Progenitor cell of endocrine pancreas (in vitro differentiated cells): ENCODE measurements around the gene CRYBA2. TPM values are rescaled to one million over a fixed set of nuclear protein-coding genes. Genes with fewer than 3 reads are reported as not detected.
A peak's percentile ranks its signal among the peaks of the same experiment; 100 is the strongest.

Source experiments
- DNase-seq: peaks from one replicate; pipeline ENCODE4 v3.0.0; 2021; ENCODE audit warnings: low spot score; ENCODE audit not compliant: unreplicated experiment
- H3K27ac Mint-ChIP-seq: 2 replicates; pipeline ENCODE4 v1.8.0; 2021; ENCODE audit warnings: mild to moderate bottlenecking, moderate library complexity, mixed read lengths
- H3K27me3 Mint-ChIP-seq: 2 replicates; pipeline ENCODE4 v1.8.0; 2021; ENCODE audit warnings: mixed read lengths
- H3K36me3 Mint-ChIP-seq: 2 replicates; pipeline ENCODE4 v1.8.0; 2022; ENCODE audit warnings: mixed read lengths; ENCODE audit not compliant: insufficient read depth
- H3K4me1 Mint-ChIP-seq: 2 replicates; pipeline ENCODE4 v1.8.0; 2021; ENCODE audit warnings: low read depth, mixed read lengths
- H3K4me3 Mint-ChIP-seq: 2 replicates; pipeline ENCODE4 v1.8.0; 2021; ENCODE audit warnings: low read depth, mild to moderate bottlenecking, moderate library complexity, mixed read lengths
- H3K9me3 Mint-ChIP-seq: 2 replicates; pipeline ENCODE4 v1.8.0; 2021; ENCODE audit warnings: low read depth, mixed read lengths
- total RNA-seq: library from RNA; stranded (reverse); gene quantifications from 2 replicates; pipeline ENCODE4 v1.2.1, GENCODE V29; 2021
- TF ChIP-seq, protein P1 (sequence below): fragments of 200-600 bp; sonication (generic); IDR thresholded peaks from one replicate; pipeline ENCODE4 v1.5.0; 2021; ENCODE audit warnings: antibody characterized with exemption, mild to moderate bottlenecking; ENCODE audit not compliant: unreplicated experiment

The CRYBA2 gene
- total RNA-seq, 1 donor from 2014 or later: 30.1 TPM

DNA sequence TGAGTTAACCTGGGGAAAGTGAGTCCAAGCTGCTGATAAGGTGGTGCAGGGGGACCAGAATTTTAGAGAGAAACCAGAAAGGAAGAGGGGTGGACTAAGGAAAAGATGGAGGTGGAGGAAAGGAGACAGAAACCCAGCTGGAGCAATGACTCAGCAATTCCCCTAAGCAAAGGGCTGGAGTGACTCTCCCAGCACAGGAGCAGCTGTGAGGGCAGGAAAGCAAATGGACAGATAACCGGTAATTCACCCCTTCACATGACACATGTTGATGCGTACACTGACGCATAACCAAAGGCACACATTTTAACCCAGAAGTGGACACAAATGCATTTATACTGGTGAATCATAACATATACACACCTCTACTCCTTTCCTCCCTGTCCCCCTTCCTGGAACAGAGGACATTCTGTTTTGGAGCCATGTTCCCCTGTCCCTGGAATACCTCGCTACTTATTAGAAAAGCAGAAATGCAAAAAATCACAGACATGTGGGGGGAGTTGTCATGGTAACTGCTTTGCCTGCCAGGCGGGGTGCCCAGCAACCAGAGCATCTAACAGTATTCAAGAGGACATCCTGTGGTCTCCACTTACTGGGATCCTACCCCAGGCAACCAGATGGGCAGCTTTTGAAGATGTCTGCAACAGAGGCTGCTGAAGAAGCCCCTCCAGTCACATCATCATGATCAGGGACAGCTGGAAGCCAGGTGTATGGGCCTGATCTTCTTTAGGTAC, 29.0 kb downstream of the CRYBA2 start:
- TF ChIP-seq, protein P1, sequence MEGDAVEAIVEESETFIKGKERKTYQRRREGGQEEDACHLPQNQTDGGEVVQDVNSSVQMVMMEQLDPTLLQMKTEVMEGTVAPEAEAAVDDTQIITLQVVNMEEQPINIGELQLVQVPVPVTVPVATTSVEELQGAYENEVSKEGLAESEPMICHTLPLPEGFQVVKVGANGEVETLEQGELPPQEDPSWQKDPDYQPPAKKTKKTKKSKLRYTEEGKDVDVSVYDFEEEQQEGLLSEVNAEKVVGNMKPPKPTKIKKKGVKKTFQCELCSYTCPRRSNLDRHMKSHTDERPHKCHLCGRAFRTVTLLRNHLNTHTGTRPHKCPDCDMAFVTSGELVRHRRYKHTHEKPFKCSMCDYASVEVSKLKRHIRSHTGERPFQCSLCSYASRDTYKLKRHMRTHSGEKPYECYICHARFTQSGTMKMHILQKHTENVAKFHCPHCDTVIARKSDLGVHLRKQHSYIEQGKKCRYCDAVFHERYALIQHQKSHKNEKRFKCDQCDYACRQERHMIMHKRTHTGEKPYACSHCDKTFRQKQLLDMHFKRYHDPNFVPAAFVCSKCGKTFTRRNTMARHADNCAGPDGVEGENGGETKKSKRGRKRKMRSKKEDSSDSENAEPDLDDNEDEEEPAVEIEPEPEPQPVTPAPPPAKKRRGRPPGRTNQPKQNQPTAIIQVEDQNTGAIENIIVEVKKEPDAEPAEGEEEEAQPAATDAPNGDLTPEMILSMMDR: no peak
- Mint-ChIP-seq H3K27me3 (peaks cover 55% of the 10 kb centered on the region), H3K27ac (peak overlapping the region; percentile 90), H3K9me3 (no peaks in the 10 kb centered on the region), H3K4me3 (peak overlapping the region; percentile 17), H3K36me3 (no peaks in the 10 kb centered on the region), H3K4me1 (peaks cover 17% of the 10 kb centered on the region)
- DNase-seq: no peak

DNA sequence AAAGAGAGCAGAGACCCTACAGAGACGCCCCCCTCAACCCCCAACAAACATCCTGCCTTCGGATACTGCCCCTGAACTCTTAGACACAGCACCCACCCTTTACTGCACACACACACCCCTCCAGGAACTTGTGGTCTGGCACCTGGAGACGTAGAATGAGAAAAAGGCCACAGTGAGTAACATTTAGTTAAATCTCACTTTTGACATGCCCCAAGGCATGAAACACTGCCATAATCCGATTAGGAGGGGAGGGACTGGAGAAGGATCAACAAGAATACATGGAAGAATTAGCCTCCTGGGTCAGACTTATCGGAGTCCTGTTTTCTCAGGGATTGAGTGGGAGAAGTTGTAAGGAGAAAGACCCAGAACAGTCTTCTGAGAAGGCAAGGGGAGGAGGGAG, 29.6 kb downstream of the CRYBA2 start:
- H3K27me3 Mint-ChIP-seq: peaks cover 57% of the 10 kb centered on the region

DNA sequence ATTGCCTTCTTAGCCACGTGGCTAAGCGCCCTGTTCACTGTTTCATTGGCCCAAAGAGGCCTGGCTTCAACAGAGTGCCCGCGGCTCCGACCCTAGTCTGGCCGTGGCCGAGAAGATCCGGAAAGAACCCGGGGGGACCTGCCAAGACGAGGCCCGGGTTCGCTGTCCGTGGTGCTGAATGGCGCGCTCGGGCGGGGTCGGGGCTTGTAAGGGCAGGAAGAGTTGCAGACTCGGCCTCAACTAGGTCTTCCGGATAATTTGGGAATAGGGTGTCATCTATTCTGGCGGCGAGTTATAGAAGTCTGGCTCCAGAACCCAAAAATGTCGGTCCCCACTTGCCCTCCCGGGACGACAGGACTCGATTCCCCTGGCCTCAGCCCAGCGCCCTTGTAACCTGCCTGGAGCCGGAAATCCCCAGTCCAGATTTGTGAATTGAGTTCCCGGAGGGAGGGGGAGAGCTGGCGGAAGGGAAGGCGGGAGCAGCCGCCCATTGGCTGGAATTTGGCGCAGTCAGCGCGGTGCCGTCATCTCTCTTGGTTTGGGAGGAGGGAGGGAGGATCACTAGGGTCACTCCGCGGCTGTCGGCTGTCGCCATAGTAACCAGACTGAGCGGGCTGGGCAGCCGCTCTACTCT, 30.2 kb downstream of the CRYBA2 start:
- Mint-ChIP-seq H3K9me3 (no peaks in the 10 kb centered on the region), H3K36me3 (no peaks in the 10 kb centered on the region), H3K27ac (peak overlapping the region; percentile 90), H3K27me3 (peaks cover 58% of the 10 kb centered on the region), H3K4me3 (peak overlapping the region; percentile 78), H3K4me1 (peaks cover 20% of the 10 kb centered on the region)
- DNase-seq: peak; percentile 91
- TF ChIP-seq, protein P1: no peak

More for the DNA sequence above, 29.6 kb downstream of the CRYBA2 start:
- no peaks in the 10 kb centered on the region for H3K36me3 Mint-ChIP-seq
- H3K4me3 Mint-ChIP-seq: peak overlapping the region; percentile 78
- TF ChIP-seq, protein P1: no peak
- no peak for DNase-seq
- H3K9me3 Mint-ChIP-seq: no peaks in the 10 kb centered on the region
- H3K4me1 Mint-ChIP-seq: peaks cover 20% of the 10 kb centered on the region
- peak overlapping the region; percentile 90 for H3K27ac Mint-ChIP-seq

DNA sequence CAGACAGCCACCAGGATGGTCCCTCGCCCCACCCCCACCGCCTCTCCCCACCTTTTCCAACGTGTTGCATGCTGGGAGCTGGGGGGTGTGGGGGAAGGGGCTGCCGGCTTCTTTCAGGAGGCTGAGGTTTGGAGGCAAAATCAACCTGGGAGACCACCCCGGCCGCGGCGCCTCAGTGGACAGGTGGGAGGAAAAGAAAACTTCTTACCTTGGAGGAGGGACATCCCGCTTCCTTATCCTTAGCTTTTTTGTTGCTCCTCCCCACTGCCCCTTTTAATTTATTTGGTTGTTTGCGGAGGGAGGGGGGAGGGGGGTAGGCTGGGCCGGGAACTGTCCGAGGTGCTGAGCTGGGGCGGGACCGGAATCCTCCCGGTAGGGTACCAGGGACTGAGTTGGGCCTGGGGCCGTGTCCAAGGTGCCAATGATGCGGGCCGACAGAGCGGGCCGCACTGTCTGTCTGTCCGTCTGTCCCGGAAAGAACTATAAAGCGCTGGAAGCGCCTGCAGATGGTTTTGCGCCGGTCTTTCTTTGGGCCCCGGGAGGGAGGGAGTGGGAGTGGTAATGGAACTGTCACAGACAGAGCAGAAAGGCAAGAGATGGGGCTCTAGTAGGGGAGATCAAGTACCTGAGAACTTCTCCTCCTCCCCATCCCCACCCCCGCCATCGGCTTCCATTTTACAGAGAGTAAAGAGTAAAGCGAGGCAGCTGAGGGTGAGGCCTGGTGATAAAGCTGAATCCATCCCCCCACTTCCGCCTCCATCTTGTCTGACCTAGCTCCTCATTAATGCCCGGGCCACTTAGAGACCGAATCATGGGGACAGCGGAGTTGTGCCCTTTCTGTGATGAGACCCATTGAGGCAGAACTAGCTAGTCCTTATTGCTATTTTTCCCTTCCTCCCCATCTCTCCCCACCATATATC, 31.3 kb downstream of the CRYBA2 start:
- TF ChIP-seq, protein P1: no peak
- Mint-ChIP-seq H3K27me3 (peaks cover 59% of the 10 kb centered on the region), H3K9me3 (no peaks in the 10 kb centered on the region), H3K4me1 (peaks cover 20% of the 10 kb centered on the region), H3K36me3 (no peaks in the 10 kb centered on the region), H3K4me3 (peak overlapping the region; percentile 78), H3K27ac (no peak overlapping the region)
- no peak for DNase-seq

DNA sequence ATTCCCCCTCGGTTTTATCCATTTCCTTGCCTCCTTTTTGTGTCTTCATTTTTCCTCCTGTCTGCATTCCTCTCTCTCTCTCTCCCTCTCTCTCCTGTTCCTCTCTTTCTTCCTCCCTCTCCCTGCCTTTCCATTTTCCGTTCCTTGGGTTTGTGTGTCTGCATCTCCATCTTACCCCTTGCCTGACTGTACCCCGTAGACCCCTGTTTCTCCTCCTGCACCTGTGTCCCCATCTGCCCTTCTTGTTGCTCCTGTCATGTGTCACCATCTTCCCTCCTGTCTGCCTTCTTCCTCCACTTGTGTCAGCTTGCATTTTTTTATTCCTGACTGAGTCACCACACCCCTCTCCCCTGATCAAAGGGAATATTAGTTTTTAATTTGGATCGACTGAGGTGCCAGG, 32.0 kb downstream of the CRYBA2 start:
- Mint-ChIP-seq H3K4me1 (peaks cover 20% of the 10 kb centered on the region), H3K27ac (no peak overlapping the region), H3K36me3 (no peaks in the 10 kb centered on the region), H3K27me3 (peaks cover 61% of the 10 kb centered on the region), H3K9me3 (no peaks in the 10 kb centered on the region), H3K4me3 (peak overlapping the region; percentile 68)
- no peak for DNase-seq
- TF ChIP-seq, protein P1: no peak
